Neuronal stem cell (in vitro differentiated cells): ENCODE measurements around the gene QRICH2.
"Not testable (repeated sequence)": the region's sequence is repeated elsewhere in the genome, so short reads cannot be mapped to it uniquely, and the experiment has no call there.

Source experiments
- DNase-seq: peaks from one replicate; pipeline ENCODE4 v3.0.0-alpha.2; 2013; ENCODE audit warnings: low spot score
- H2AFZ ChIP-seq: one replicate; pipeline ENCODE4 v1.6.1; 2013; ENCODE audit warnings: mild to moderate bottlenecking, low read length, inconsistent platforms
- H2AK5ac ChIP-seq: 2 replicates; pipeline ENCODE4 v1.6.1; 2013; ENCODE audit warnings: low read depth, mild to moderate bottlenecking, inconsistent platforms, low read length, moderate library complexity, mixed read lengths
- H2BK120ac ChIP-seq: 2 replicates; pipeline ENCODE4 v1.6.1; 2013; ENCODE audit warnings: low read depth, mild to moderate bottlenecking, inconsistent platforms, low read length, moderate library complexity, mixed read lengths
- H2BK12ac ChIP-seq: one replicate; pipeline ENCODE4 v1.6.1; 2013; ENCODE audit warnings: low read length, inconsistent platforms
- H2BK15ac ChIP-seq: 2 replicates; pipeline ENCODE4 v1.6.1; 2013; ENCODE audit warnings: mild to moderate bottlenecking, low read length, inconsistent platforms, mixed read lengths
- H2BK5ac ChIP-seq: one replicate; pipeline ENCODE4 v1.6.1; 2013; ENCODE audit warnings: inconsistent platforms, mild to moderate bottlenecking, low read length, moderate library complexity
- H3K14ac ChIP-seq: one replicate; pipeline ENCODE4 v1.6.1; 2013; ENCODE audit warnings: low read length, inconsistent platforms
- H3K18ac ChIP-seq: 2 replicates; pipeline ENCODE4 v1.6.1; 2013; ENCODE audit warnings: low read length, inconsistent platforms
- H3K23ac ChIP-seq: 2 replicates; pipeline ENCODE4 v1.6.1; 2013; ENCODE audit warnings: low read depth, mild to moderate bottlenecking, mixed read lengths, low read length, inconsistent platforms; ENCODE audit not compliant: poor library complexity
- H3K27ac ChIP-seq: replicated peaks from 3 replicates; pipeline ENCODE4 v1.5.1; 2013; ENCODE audit warnings: low read length, inconsistent platforms
- H3K27me3 ChIP-seq, 3 experiments: 2 replicates each; pipeline ENCODE4 v1.6.1; 2013; ENCODE audit warnings: low read length in 3 of 3, mild to moderate bottlenecking in 2 of 3, inconsistent platforms in 1 of 3, low read depth in 1 of 3, mixed read lengths in 1 of 3, moderate library complexity in 1 of 3; ENCODE audit not compliant: control insufficient read depth in 3 of 3, insufficient read depth in 3 of 3
- H3K36me3 ChIP-seq, 2 donors: replicated peaks in 1 of 2; 2 replicates each; pipeline ENCODE4 v1.6.1; 2013; ENCODE audit warnings: low read length in 2 of 2; ENCODE audit not compliant: control insufficient read depth in 2 of 2, insufficient read depth in 2 of 2
- H3K4ac ChIP-seq: 2 replicates; pipeline ENCODE4 v1.6.1; 2013; ENCODE audit warnings: inconsistent platforms, mild to moderate bottlenecking, low read length, moderate library complexity
- H3K4me1 ChIP-seq, 2 donors: 1 replicate in 1 of 2; 2 replicates in 1 of 2; pipeline ENCODE4 v1.6.1; 2013; ENCODE audit warnings: low read length in 2 of 2, low read depth in 1 of 2; ENCODE audit not compliant: control insufficient read depth in 2 of 2, insufficient read depth in 1 of 2
- H3K4me2 ChIP-seq: one replicate; pipeline ENCODE4 v1.6.1; 2013; ENCODE audit warnings: mild to moderate bottlenecking, low read length, inconsistent platforms; ENCODE audit not compliant: insufficient read depth, poor library complexity, severe bottlenecking
- H3K4me3 ChIP-seq, 2 donors: 2 replicates each; pipeline ENCODE4 v1.5.1; 2013; ENCODE audit warnings: low read length in 2 of 2, mild to moderate bottlenecking in 2 of 2, inconsistent platforms in 1 of 2, moderate library complexity in 1 of 2
- H3K79me1 ChIP-seq: one replicate; pipeline ENCODE4 v1.6.1; 2013; ENCODE audit warnings: low read depth, mild to moderate bottlenecking, inconsistent platforms, low read length, moderate library complexity
- H3K9ac ChIP-seq: one replicate; pipeline ENCODE4 v1.6.1; 2013; ENCODE audit warnings: mild to moderate bottlenecking, low read depth, low read length, inconsistent platforms; ENCODE audit not compliant: poor library complexity
- H3K9me3 ChIP-seq, 2 donors: replicated peaks in 1 of 2; 2 replicates each; pipeline versions ENCODE3 to v1.6.1; 2013; ENCODE audit warnings: low read length in 2 of 2, mild to moderate bottlenecking in 2 of 2, inconsistent platforms in 1 of 2, low read depth in 1 of 2, mixed read lengths in 1 of 2, moderate library complexity in 1 of 2; ENCODE audit not compliant: control insufficient read depth in 2 of 2, insufficient read depth in 1 of 2
- H4K8ac ChIP-seq: one replicate; pipeline ENCODE4 v1.6.1; 2013; ENCODE audit warnings: low read depth, mild to moderate bottlenecking, inconsistent platforms, low read length, moderate library complexity
- H4K91ac ChIP-seq: one replicate; pipeline ENCODE4 v1.6.1; 2013; ENCODE audit warnings: low read length, low read depth, mild to moderate bottlenecking, inconsistent platforms; ENCODE audit not compliant: poor library complexity
- WGBS, 2 donors: extraction: QIAGEN DNeasy Blood & Tissue Kit; methylation state at CpG; one replicate each; pipeline ENCODE4 v1.1.7; 2013; ENCODE audit warnings: missing lambda C conversion rate in 2 of 2, mixed read lengths in 1 of 2; ENCODE audit not compliant: insufficient read length in 2 of 2, insufficient replicate concordance in 1 of 2; ENCODE audit errors: extremely low coverage in 2 of 2; 5-methylcytosine and 5-hydroxymethylcytosine counted together

Gene QRICH2

GRCh38 chr17:76353004-76353598 lies 45.0 kb upstream of the QRICH2 start:
- Histone ChIP-seq H2BK120ac (no peak overlapping the region), H3K18ac (peak overlapping the region; percentile 96), H4K8ac (no peak overlapping the region), H3K4me1 (peaks cover 6% of the 10 kb centered on the region in 2 donors), H3K9ac (peak overlapping the region; percentile 87), H3K27me3 (peaks cover 0 to 2% (median 0%) of the 10 kb centered on the region in 3 experiments), H3K14ac (peak overlapping the region; percentile 97), H3K4me3 (peak overlapping the region; percentile 87 to 92), H3K4ac (peak overlapping the region; percentile 76), H3K4me2 (peak overlapping the region; percentile 98), H3K27ac (peak overlapping the region; percentile 79), H2AK5ac (peak overlapping the region; percentile 48), H3K36me3 (peaks cover 0 to 13% of the 10 kb centered on the region in 2 donors), H2BK5ac (peak overlapping the region; percentile 94), H3K79me1 (peaks cover 3% of the 10 kb centered on the region), H3K23ac (peak overlapping the region; percentile 57), H4K91ac (no peak overlapping the region), H3K9me3 (no peaks in the 10 kb centered on the region), H2BK12ac (no peak overlapping the region), H2BK15ac (peak overlapping the region; percentile 96), H2AFZ (peak overlapping the region; percentile 93)
- WGBS, 2 donors = no CpG with 5 or more reads among the region's 51 CpGs
- DNase-seq = no peak

- no peak for DNase-seq
- Histone ChIP-seq H3K79me1 (peaks cover 3% of the 10 kb centered on the region), H3K4ac (no peak overlapping the region), H3K18ac (no peak overlapping the region), H3K9me3 (no peaks in the 10 kb centered on the region), H3K4me1 (peaks cover 6% of the 10 kb centered on the region in 2 donors), H3K4me2 (no peak overlapping the region), H2BK12ac (no peak overlapping the region), H2AFZ (no peak overlapping the region), H2BK5ac (no peak overlapping the region), H4K8ac (no peak overlapping the region), H4K91ac (no peak overlapping the region), H2AK5ac (no peak overlapping the region), H3K27me3 (peaks cover 0 to 2% (median 0%) of the 10 kb centered on the region in 3 experiments), H2BK120ac (no peak overlapping the region), H3K36me3 (peaks cover 3 to 26% of the 10 kb centered on the region in 2 donors), H3K4me3 (no peak overlapping the region), H3K27ac (no peak overlapping the region), H2BK15ac (no peak overlapping the region), H3K9ac (no peak overlapping the region), H3K14ac (no peak overlapping the region), H3K23ac (no peak overlapping the region)
- WGBS, 2 donors = no CpG with 5 or more reads among the region's 9 CpGs
Observed at GRCh38 chr17:76351526-76352071, 43.5 kb upstream of the QRICH2 start.

GRCh38 chr17:76350463-76350862 lies 42.4 kb upstream of the QRICH2 start:
- Histone ChIP-seq H3K9ac (no peak overlapping the region), H3K4me2 (no peak overlapping the region), H4K8ac (no peak overlapping the region), H2AFZ (no peak overlapping the region), H3K9me3 (no peaks in the 10 kb centered on the region), H3K79me1 (peaks cover 3% of the 10 kb centered on the region), H3K4me3 (no peak overlapping the region), H3K36me3 (peaks cover 8 to 37% of the 10 kb centered on the region in 2 donors), H3K4me1 (peaks cover 6% of the 10 kb centered on the region in 2 donors), H2BK15ac (no peak overlapping the region), H2AK5ac (no peak overlapping the region), H3K14ac (no peak overlapping the region), H3K23ac (no peak overlapping the region), H3K27ac (no peak overlapping the region), H4K91ac (no peak overlapping the region), H2BK12ac (no peak overlapping the region), H3K27me3 (peaks cover 0 to 2% (median 0%) of the 10 kb centered on the region in 3 experiments), H3K4ac (no peak overlapping the region), H2BK5ac (no peak overlapping the region), H2BK120ac (no peak overlapping the region), H3K18ac (no peak overlapping the region)
- no peak for DNase-seq
- no CpG with 5 or more reads among the region's 5 CpGs for WGBS, 2 donors

- H3K18ac ChIP-seq, H2AK5ac ChIP-seq, H3K14ac ChIP-seq, H2BK12ac ChIP-seq, H3K9ac ChIP-seq, H3K79me1 ChIP-seq, H4K8ac ChIP-seq, H2BK15ac ChIP-seq, H3K4me3 ChIP-seq, H3K9me3 ChIP-seq, H3K4me2 ChIP-seq, H2BK5ac ChIP-seq, DNase-seq, H4K91ac ChIP-seq, H3K27ac ChIP-seq, H3K4me1 ChIP-seq, H3K23ac ChIP-seq, H3K4ac ChIP-seq, H2BK120ac ChIP-seq, H3K27me3 ChIP-seq, H2AFZ ChIP-seq: not testable (repeated sequence)
- no CpG with 5 or more reads among the region's 11 CpGs for WGBS, 2 donors
- H3K36me3 ChIP-seq = peaks cover 14 to 64% of the 10 kb centered on the region in 2 donors
Observed at GRCh38 chr17:76346936-76347335, 38.9 kb upstream of the QRICH2 start.
